ENCODE results near the gene MPP1.

DNA sequence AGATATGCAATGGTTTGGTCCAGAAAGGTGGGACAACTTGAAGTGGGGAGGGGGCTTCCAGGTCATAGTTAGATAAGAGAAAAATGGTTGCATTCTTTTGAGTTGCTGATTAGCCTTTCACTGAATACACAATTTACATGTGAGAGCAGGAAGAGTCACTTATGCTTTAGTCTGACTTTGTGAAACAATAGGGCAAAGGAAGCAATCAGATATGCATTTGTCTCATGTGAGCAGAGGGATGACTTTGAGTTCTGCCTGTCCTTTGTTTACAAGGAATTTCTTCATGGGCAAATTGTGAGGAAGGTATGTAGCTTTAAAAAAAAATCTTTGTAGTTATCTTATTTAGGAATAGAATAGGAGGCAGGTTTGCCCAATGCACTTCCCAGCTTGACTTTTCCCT lies 16.2 kb upstream of the MPP1 start:
- TF ChIP-seq CTCF (IDR thresholded peaks at IDR 0.05) (no peak), POLR2A (IDR thresholded peaks at IDR 0.05) (no peak), POLR2AphosphoS5 (IDR thresholded peaks at IDR 0.05) (no peak)

All from gastroesophageal sphincter (tissue), 3 donors.